Breast epithelium (tissue), 4 donors: ENCODE measurements around the gene SYAP1. TPM values are rescaled to one million over a fixed set of nuclear protein-coding genes. Genes with fewer than 3 reads are reported as not detected.
A peak's percentile ranks its signal among the peaks of the same experiment; 100 is the strongest.
"Not testable (repeated sequence)": the region's sequence is repeated elsewhere in the genome, so short reads cannot be mapped to it uniquely, and the experiment has no call there.

Source experiments
- DNase-seq, 2 donors: peaks; one replicate each; pipeline ENCODE4 v3.0.0-alpha.2; 2019; ENCODE audit warnings: low spot score in 2 of 2
- H3K27ac ChIP-seq, 2 donors: fragments of 200-600 bp; sonication (generic) in 1 of 2; one replicate each; pipeline ENCODE4 v1.5.1; 2016 to 2019; ENCODE audit warnings: mild to moderate bottlenecking in 1 of 2
- H3K27me3 ChIP-seq, 2 donors: fragments of 200-600 bp; sonication (generic) in 1 of 2; one replicate each; pipeline versions ENCODE4 v1.5.1 to v1.6.0; 2017 to 2019; ENCODE audit warnings: control low read depth in 1 of 2, mild to moderate bottlenecking in 1 of 2
- H3K36me3 ChIP-seq: fragments of 200-600 bp; one replicate; pipeline ENCODE4 v1.5.1; 2019
- H3K4me1 ChIP-seq, 2 donors: fragments of 200-600 bp; sonication (generic); one replicate each; pipeline ENCODE4 v1.5.1; 2016 to 2019; ENCODE audit warnings: control low read depth in 1 of 2
- H3K4me3 ChIP-seq, 3 donors: fragments of 200-600 bp; sonication (generic); 1 replicate in 2 of 3; 2 replicates in 1 of 3; pipeline ENCODE4 v1.5.1; 2016 to 2019; ENCODE audit warnings: mild to moderate bottlenecking in 3 of 3, moderate library complexity in 2 of 3
- H3K9me3 ChIP-seq, 2 donors: fragments of 200-600 bp; sonication (generic) in 1 of 2; one replicate each; pipeline ENCODE4 v1.5.1; 2016 to 2019; ENCODE audit warnings: control low read depth in 1 of 2
- POLR2A ChIP-seq: fragments of 450-650 bp; IDR thresholded peaks from one replicate; pipeline ENCODE4 v1.6.1; 2016; ENCODE audit warnings: antibody characterized with exemption, mild to moderate bottlenecking, moderate library complexity
- POLR2AphosphoS5 ChIP-seq, 3 donors: sonication (generic); formaldehyde crosslinking; IDR thresholded peaks; one replicate each; pipeline ENCODE4 v1.6.1; 2017; ENCODE audit warnings: antibody characterized with exemption in 3 of 3
- intact Hi-C: fragments of 100-400 bp; cut with DNase I; formaldehyde crosslinking; loops from one replicate; pipeline ENCODE4 v1.15.1; 2023; ENCODE audit warnings: low total_unique reads
- total RNA-seq, 3 donors: library from RNA; depleted of rRNA; stranded (reverse); fragments of >200 nt; gene quantifications; one replicate each; pipeline ENCODE4 v1.1.0, GENCODE V29; 2016
- TF ChIP-seq, protein P1 (sequence below), 3 donors: fragments of 450-650 bp; IDR thresholded peaks; one replicate each; pipeline ENCODE4 v1.5.1; 2016 to 2017; ENCODE audit warnings: antibody characterized with exemption in 3 of 3, mild to moderate bottlenecking in 3 of 3, moderate library complexity in 3 of 3

SYAP1 gene
- total RNA-seq, 3 donors from 2014 or later = 17.4 to 30.4 (median 26.2) TPM

GRCh38 chrX:16714504-16714903, 4.9 kb upstream of the SYAP1 start:
- Histone ChIP-seq H3K4me1 (no peaks in the 10 kb centered on the region), H3K36me3 (no peaks in the 10 kb centered on the region), H3K9me3 (no peaks in the 10 kb centered on the region), H3K4me3 (no peak overlapping the region), H3K27ac (no peak overlapping the region), H3K27me3 (peaks cover 0 to 19% of the 10 kb centered on the region in 2 donors)
- TF ChIP-seq, protein P1, sequence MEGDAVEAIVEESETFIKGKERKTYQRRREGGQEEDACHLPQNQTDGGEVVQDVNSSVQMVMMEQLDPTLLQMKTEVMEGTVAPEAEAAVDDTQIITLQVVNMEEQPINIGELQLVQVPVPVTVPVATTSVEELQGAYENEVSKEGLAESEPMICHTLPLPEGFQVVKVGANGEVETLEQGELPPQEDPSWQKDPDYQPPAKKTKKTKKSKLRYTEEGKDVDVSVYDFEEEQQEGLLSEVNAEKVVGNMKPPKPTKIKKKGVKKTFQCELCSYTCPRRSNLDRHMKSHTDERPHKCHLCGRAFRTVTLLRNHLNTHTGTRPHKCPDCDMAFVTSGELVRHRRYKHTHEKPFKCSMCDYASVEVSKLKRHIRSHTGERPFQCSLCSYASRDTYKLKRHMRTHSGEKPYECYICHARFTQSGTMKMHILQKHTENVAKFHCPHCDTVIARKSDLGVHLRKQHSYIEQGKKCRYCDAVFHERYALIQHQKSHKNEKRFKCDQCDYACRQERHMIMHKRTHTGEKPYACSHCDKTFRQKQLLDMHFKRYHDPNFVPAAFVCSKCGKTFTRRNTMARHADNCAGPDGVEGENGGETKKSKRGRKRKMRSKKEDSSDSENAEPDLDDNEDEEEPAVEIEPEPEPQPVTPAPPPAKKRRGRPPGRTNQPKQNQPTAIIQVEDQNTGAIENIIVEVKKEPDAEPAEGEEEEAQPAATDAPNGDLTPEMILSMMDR (IDR thresholded peaks at IDR 0.05) = no peak
- TF ChIP-seq POLR2A (no peak), POLR2AphosphoS5 (IDR thresholded peaks at IDR 0.05) (no peak)
- intact Hi-C loops = no loop called here
- no peak for DNase-seq

DNA sequence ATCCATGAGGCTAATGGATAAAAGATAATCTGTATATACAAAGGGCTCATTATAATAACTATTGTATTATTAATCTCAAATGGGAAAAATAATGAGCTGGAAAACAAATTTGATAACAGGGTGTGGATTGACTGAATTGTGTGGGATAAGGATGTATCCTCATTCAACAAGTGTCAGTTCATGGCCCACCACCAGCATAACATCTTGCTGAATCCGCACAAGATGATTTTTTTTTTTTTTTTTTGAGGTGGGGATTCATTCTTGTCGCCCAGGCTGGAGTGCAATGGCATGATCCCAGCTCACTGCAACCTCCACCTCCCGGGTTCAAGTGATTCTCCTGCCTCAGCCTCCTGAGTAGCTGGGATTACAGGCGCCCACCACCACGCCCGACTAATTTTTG, 3.8 kb upstream of the SYAP1 start:
- H3K9me3 ChIP-seq, H3K4me1 ChIP-seq, H3K36me3 ChIP-seq, DNase-seq, intact Hi-C loops, H3K4me3 ChIP-seq, H3K27ac ChIP-seq: not testable (repeated sequence)
- peaks cover 0 to 19% of the 10 kb centered on the region in 2 donors for H3K27me3 ChIP-seq

- H3K4me3 ChIP-seq, H3K9me3 ChIP-seq, H3K4me1 ChIP-seq, intact Hi-C loops, H3K27ac ChIP-seq, H3K36me3 ChIP-seq, DNase-seq: not testable (repeated sequence)
- H3K27me3 ChIP-seq = peaks cover 0 to 17% of the 10 kb centered on the region in 2 donors
These were observed 3.0 kb upstream of the SYAP1 start for GRCh38 chrX:16716451-16716850.

GRCh38 chrX:16718824-16719333, 533 bp upstream of the SYAP1 start:
- H3K27me3 ChIP-seq = peaks cover 0 to 4% of the 10 kb centered on the region in 2 donors
- intact Hi-C loops = no loop called here
- no peak for DNase-seq
- H3K4me1 ChIP-seq = no peaks in the 10 kb centered on the region
- no peaks in the 10 kb centered on the region for H3K9me3 ChIP-seq
- peak overlapping the region; percentile 64 to 99 (median 71) for H3K4me3 ChIP-seq
- H3K36me3 ChIP-seq = no peaks in the 10 kb centered on the region
- peak overlapping the region; percentile 92 to 98 for H3K27ac ChIP-seq
- no peak for TF ChIP-seq POLR2AphosphoS5 (IDR thresholded peaks at IDR 0.05)
- no peak for TF ChIP-seq POLR2A
- TF ChIP-seq, protein P1 (IDR thresholded peaks at IDR 0.05) = no peak

DNA sequence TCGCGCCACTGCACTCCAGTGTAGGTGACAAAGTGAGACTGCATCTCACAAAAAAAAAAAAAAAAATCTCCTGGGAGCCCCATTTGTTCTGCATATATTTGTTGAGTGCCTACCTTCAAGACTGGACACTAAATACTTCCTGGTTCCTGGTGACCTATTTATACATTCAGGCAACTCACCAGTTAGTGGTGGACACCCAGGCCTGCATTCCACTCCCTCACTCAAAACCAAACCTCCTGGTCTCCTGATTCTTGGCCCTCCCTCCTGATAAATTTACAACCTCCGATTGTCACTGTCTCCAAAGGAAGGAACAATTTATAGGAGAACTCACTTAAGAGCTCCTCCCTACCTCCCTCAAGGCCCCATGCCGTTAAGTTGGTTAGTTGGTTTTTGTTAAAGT, 3.1 kb downstream of the SYAP1 start:
- Histone ChIP-seq H3K36me3 (no peaks in the 10 kb centered on the region), H3K27me3 (no peaks in the 10 kb centered on the region), H3K9me3 (no peaks in the 10 kb centered on the region), H3K4me1 (no peaks in the 10 kb centered on the region), H3K4me3 (no peak overlapping the region), H3K27ac (no peak overlapping the region)
- intact Hi-C loops = no loop called here
- DNase-seq = no peak
- no peak for TF ChIP-seq POLR2A
- TF ChIP-seq POLR2AphosphoS5 (IDR thresholded peaks at IDR 0.05) = no peak
- TF ChIP-seq, protein P1 (IDR thresholded peaks at IDR 0.05) = no peak

- no peak for DNase-seq
- TF ChIP-seq, protein P1 (IDR thresholded peaks at IDR 0.05) = no peak
- TF ChIP-seq POLR2A (no peak), POLR2AphosphoS5 (IDR thresholded peaks at IDR 0.05) (no peak)
- H3K4me3 ChIP-seq = no peak overlapping the region
These were observed 5.7 kb downstream of the SYAP1 start for GRCh38 chrX:16725072-16725471.

GRCh38 chrX:16726347-16726988, 7.1 kb downstream of the SYAP1 start:
- H3K4me1 ChIP-seq, H3K9me3 ChIP-seq, DNase-seq, H3K27ac ChIP-seq, H3K27me3 ChIP-seq, H3K4me3 ChIP-seq, intact Hi-C loops, H3K36me3 ChIP-seq: not testable (repeated sequence)

More at GRCh38 chrX:16725072-16725471, 5.7 kb downstream of the SYAP1 start:
- Histone ChIP-seq H3K27ac (no peak overlapping the region), H3K4me1 (no peaks in the 10 kb centered on the region), H3K36me3 (no peaks in the 10 kb centered on the region), H3K27me3 (no peaks in the 10 kb centered on the region), H3K9me3 (no peaks in the 10 kb centered on the region)
- intact Hi-C loops = no loop called here
